Gastroesophageal sphincter (tissue), 4 donors: ENCODE results near the gene OR1Q1. TPM values are rescaled to one million over a fixed set of nuclear protein-coding genes. Genes with fewer than 3 reads are reported as not detected.

Experiments used
- ATAC-seq: fragments of 150-250 bp; one replicate; pipeline ENCODE4 v1.9.1; 2016; ENCODE audit warnings: mild to moderate bottlenecking, moderate library complexity
- H3K27ac ChIP-seq, 4 donors: fragments of 200-600 bp; sonication (generic) in 3 of 4; 1 replicate in 3 of 4; 2 replicates in 1 of 4; pipeline ENCODE4 v1.5.1; 2016 to 2019
- H3K27me3 ChIP-seq: fragments of 200-600 bp; sonication (generic); one replicate; pipeline ENCODE4 v1.5.1; 2019
- H3K36me3 ChIP-seq, 2 donors: fragments of 200-600 bp; sonication (generic); one replicate each; pipeline ENCODE4 v1.5.1; 2019; ENCODE audit warnings: control low read depth in 1 of 2
- H3K4me1 ChIP-seq, 3 donors: fragments of 200-600 bp; sonication (generic); 1 replicate in 2 of 3; 2 replicates in 1 of 3; pipeline ENCODE4 v1.5.1; 2016 to 2019; ENCODE audit warnings: control low read depth in 2 of 3
- H3K4me3 ChIP-seq, 2 donors: fragments of 200-600 bp; sonication (generic); one replicate each; pipeline ENCODE4 v1.5.1; 2019; ENCODE audit warnings: mild to moderate bottlenecking in 1 of 2, moderate library complexity in 1 of 2
- H3K9me3 ChIP-seq, 3 donors: fragments of 200-600 bp; sonication (generic); one replicate each; pipeline ENCODE4 v1.5.1; 2017 to 2019; ENCODE audit warnings: control low read depth in 2 of 3
- CTCF ChIP-seq, 4 experiments: fragments of 200-600 bp in 2 of 4; fragments of 450-650 bp in 2 of 4; sonication (generic) in 1 of 4; IDR thresholded peaks; one replicate each; pipeline ENCODE4 v1.5.1; 2017 to 2019; ENCODE audit warnings: antibody characterized with exemption in 4 of 4, mild to moderate bottlenecking in 2 of 4, moderate library complexity in 2 of 4
- EP300 ChIP-seq: sonication (generic); formaldehyde crosslinking; IDR thresholded peaks from one replicate; pipeline ENCODE4 v1.6.1; 2017; ENCODE audit warnings: antibody characterized with exemption, mild to moderate bottlenecking
- POLR2A ChIP-seq, 2 donors: fragments of 450-650 bp; IDR thresholded peaks; one replicate each; pipeline ENCODE4 v1.6.1; 2017; ENCODE audit warnings: antibody characterized with exemption in 2 of 2, mild to moderate bottlenecking in 2 of 2, moderate library complexity in 1 of 2
- POLR2AphosphoS5 ChIP-seq: sonication (generic); formaldehyde crosslinking; IDR thresholded peaks from one replicate; pipeline ENCODE4 v1.6.1; 2017; ENCODE audit warnings: antibody characterized with exemption
- WGBS, 2 donors: methylation state at CpG; one replicate each; pipeline ENCODE4 v1.1.5; 2018; ENCODE audit warnings: low coverage in 1 of 2; 5-methylcytosine and 5-hydroxymethylcytosine counted together
- total RNA-seq, 4 donors: library from RNA; depleted of rRNA; stranded (reverse); fragments of >200 nt; gene quantifications; one replicate each; pipeline ENCODE4 v1.1.0, GENCODE V29; 2016

The OR1Q1 gene
- total RNA-seq, 4 donors from 2014 or later: not detected

GRCh38 chr9:122656378-122656777 lies 41.8 kb downstream of the OR1Q1 start:
- H3K27me3 ChIP-seq: no peaks in the 10 kb centered on the region
- no peaks in the 10 kb centered on the region for H3K9me3 ChIP-seq
- TF ChIP-seq POLR2AphosphoS5 (no peak), CTCF (IDR thresholded peaks at IDR 0.05) (no peak), POLR2A (IDR thresholded peaks at IDR 0.05) (no peak), EP300 (no peak)
- ATAC-seq: no peak
- H3K27ac ChIP-seq: no peak overlapping the region
- WGBS, 2 donors: 27 to 40% methylated on average over 1 of the region's 1 CpG
- no peaks in the 10 kb centered on the region for H3K36me3 ChIP-seq
- H3K4me3 ChIP-seq: no peak overlapping the region
- no peaks in the 10 kb centered on the region for H3K4me1 ChIP-seq

GRCh38 chr9:122657527-122657926 lies 43.0 kb downstream of the OR1Q1 start, which contains the start of gene OR1B1:
OR1B1 (minus strand) TSS chr9:122657627.
- H3K36me3 ChIP-seq: no peaks in the 10 kb centered on the region
- WGBS, 2 donors: 96 to 98% methylated on average over 3 of the region's 3 CpGs
- TF ChIP-seq POLR2AphosphoS5: no peak
- no peak for TF ChIP-seq POLR2A (IDR thresholded peaks at IDR 0.05)
- TF ChIP-seq EP300: no peak
- TF ChIP-seq CTCF (IDR thresholded peaks at IDR 0.05): no peak
- H3K4me3 ChIP-seq: no peak within 1 kb of the TSS
- no peaks in the 10 kb centered on the region for H3K27me3 ChIP-seq
- H3K4me1 ChIP-seq: no peaks in the 10 kb centered on the region
- H3K27ac ChIP-seq: no peak within 1 kb of the TSS
- no peaks in the 10 kb centered on the region for H3K9me3 ChIP-seq
- ATAC-seq: no peak

- Histone ChIP-seq H3K36me3 (no peaks in the 10 kb centered on the region), H3K4me1 (no peaks in the 10 kb centered on the region), H3K4me3 (no peak within 1 kb of the TSS), H3K27me3 (no peaks in the 10 kb centered on the region), H3K9me3 (peaks cover 0 to under 1% (median 0%) of the 10 kb centered on the region in 3 donors), H3K27ac (no peak within 1 kb of the TSS)
- 34 to 57% methylated on average over 1 to 2 of the region's 2 CpGs for WGBS, 2 donors
- ATAC-seq: no peak
- TF ChIP-seq POLR2A (IDR thresholded peaks at IDR 0.05) (no peak), CTCF (IDR thresholded peaks at IDR 0.05) (no peak), POLR2AphosphoS5 (no peak), EP300 (no peak)
Observed at GRCh38 chr9:122661416-122661815, 46.9 kb downstream of the OR1Q1 start, which contains the start of gene OR1L1. OR1L1 (plus strand) TSS chr9:122661716; CDS start chr9:122661716, 0 bp downstream.

Other genes with a start within 250 kb of the OR1Q1 start
- gene PTGS1, start 243.7 kb upstream of the OR1Q1 start, total RNA-seq: 100 to 1,000 TPM in 1 of 4 donors, 10 to 100 TPM in 3; 15.8 to 154 (median 46.4) TPM
- gene OR1J1, start 136.8 kb upstream of the OR1Q1 start, total RNA-seq: not detected
- gene OR1J2, start 103.9 kb upstream of the OR1Q1 start, total RNA-seq: not detected
- not detected for gene OR1J4, start 95.6 kb upstream of the OR1Q1 start, total RNA-seq
- gene OR1N1, start 87.4 kb upstream of the OR1Q1 start, total RNA-seq: not detected
- not detected for gene OR1N2, start 61.6 kb upstream of the OR1Q1 start, total RNA-seq
- not detected for gene OR1L8, start 31.4 kb upstream of the OR1Q1 start, total RNA-seq
- gene OR1B1, start 42.9 kb downstream of the OR1Q1 start, total RNA-seq: not detected
- gene OR1L1, start 47.0 kb downstream of the OR1Q1 start, total RNA-seq: not detected
- gene OR1L3, start 60.4 kb downstream of the OR1Q1 start, total RNA-seq: not detected
- not detected for gene OR1L4, start 109.3 kb downstream of the OR1Q1 start, total RNA-seq
- not detected for gene OR1L6, start 127.6 kb downstream of the OR1Q1 start, total RNA-seq
- gene OR5C1, start 174.2 kb downstream of the OR1Q1 start, total RNA-seq: not detected
- not detected for gene OR1K1, start 185.4 kb downstream of the OR1Q1 start, total RNA-seq
- gene PDCL, start 213.8 kb downstream of the OR1Q1 start, total RNA-seq: 10 to 100 TPM; 15.3 to 24.4 (median 17.3) TPM